ENCODE data around the gene C14orf119. TPM values are rescaled to one million over a fixed set of nuclear protein-coding genes. Genes with fewer than 3 reads are reported as not detected.

Gene C14orf119, protein sequence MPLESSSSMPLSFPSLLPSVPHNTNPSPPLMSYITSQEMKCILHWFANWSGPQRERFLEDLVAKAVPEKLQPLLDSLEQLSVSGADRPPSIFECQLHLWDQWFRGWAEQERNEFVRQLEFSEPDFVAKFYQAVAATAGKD
- 38.1 and 57.7 TPM in 2 replicates for total RNA-seq

DNA sequence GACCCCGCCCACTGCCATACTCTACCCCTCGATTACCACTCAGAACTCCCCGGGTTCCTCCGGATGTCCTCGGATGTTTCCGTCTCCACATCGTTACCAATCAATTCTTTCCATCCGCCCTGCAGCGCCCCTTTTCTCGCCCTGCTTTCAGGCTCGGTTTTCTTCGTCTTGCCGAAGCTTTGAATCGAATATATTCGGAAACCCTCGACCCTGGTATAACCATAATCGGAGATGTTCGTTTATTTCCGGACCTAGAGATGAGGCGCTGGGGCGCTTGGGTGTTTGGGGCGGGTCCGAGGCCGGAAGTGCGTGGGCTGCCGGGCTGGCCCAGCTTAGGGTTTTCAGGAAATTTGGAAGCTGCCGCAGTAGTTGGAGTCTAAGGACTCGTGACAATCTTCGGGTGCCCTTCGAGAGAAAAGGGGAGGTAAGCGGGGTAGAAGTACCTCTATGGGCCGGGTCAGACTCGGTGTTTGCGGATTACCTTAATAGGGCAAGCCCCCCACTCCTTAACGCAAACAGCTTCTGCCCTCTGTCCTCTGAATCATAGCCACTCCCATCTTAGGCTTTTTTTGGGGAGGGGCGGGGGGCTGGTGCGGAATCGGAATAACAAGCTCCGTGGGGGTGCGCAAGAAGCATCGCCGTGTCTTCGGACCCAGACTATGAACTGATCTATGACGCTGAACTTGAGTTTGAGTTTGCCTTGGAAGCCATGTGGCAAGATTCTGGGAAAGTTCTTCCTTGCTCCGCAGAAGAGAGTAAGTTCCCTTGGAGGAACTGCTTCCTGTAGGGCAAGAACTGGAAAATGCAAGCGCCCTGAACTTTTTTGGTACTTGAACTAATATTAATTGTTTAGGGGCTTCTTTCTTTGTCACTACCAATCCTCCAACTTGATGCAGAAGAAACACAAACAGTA is at the start of gene C14orf119:
TSS of gene C14orf119 (plus strand) at position 310 of the 913 bp plus-strand sequence. CDS start 2,154 bp downstream, outside the sequence.

DNA sequence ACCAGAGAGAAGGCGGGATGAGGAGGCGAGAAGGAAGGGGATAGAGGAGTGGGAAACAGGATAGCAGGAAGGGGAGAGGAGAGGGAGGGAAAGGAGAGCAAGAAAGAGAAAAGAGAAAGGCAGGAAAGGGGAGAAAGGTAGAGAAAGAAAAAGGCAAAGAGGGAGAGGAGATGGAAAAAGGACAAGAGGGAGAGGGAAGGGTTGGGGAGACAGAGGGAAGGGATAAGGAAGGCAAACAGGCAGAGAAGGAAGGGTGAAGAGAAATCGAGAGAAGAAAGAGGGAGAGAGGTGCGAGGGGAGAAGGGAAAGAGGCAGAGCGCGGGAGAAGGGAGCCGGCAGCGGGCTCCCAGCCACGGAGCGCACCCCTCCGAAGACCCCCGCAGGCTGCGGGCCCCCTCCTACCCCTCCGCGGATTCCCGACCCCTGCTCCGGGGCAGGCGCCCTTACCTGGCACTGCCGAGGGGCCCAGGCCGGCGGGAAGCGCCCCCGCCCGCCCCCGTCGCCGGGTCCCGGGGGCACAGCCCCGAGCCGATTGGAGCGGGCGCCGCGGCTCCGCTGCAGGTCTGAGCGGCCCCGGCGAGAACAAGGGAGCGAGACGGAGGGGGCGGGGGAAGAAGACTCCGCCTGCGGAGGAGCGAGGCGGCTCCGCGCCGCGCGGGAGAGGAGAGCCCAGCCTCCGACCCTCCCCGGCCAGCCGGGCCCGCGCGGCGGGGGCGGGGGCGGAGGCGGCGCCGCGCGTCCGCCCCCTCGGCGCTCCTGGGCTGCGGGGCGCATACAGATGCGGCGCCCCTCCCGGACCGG is 38.1 kb upstream of the C14orf119 start, which contains the start of gene CDH24:
TSS of gene CDH24 (minus strand) at position 565 of the 801 bp plus-strand sequence. CDS start 1,787 bp downstream, outside the sequence.

DNA sequence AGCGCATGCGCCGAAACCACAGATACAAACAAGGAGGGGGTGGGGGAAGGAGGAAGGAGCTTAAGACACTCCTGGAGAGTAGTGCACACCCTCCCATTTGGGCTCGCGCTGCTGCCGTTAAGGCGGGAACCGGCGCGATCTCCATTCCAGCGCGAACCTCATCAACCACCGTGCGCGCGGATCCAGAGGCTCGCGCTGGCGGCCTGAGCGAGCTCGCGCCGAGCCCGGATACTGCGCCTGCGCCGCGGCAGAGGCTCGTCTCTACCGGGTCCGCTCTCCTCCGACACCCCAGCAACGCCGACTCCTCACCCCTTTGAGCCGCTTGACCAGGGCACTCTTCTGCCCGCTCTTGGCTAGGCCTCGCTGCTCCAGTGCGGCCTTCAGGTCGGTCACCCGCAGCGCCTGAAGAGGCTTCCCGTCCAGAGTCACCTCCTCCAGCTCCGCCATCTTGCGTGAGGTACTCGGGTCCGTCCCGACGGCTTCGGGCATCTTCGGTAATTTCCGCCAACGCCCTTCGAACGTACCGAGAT is 574 bp upstream of the C14orf119 start, which contains the start of gene ACIN1:
TSS of gene ACIN1 (minus strand) at position 471 of the 530 bp plus-strand sequence. CDS start at position 447, 24 bp downstream.

DNA sequence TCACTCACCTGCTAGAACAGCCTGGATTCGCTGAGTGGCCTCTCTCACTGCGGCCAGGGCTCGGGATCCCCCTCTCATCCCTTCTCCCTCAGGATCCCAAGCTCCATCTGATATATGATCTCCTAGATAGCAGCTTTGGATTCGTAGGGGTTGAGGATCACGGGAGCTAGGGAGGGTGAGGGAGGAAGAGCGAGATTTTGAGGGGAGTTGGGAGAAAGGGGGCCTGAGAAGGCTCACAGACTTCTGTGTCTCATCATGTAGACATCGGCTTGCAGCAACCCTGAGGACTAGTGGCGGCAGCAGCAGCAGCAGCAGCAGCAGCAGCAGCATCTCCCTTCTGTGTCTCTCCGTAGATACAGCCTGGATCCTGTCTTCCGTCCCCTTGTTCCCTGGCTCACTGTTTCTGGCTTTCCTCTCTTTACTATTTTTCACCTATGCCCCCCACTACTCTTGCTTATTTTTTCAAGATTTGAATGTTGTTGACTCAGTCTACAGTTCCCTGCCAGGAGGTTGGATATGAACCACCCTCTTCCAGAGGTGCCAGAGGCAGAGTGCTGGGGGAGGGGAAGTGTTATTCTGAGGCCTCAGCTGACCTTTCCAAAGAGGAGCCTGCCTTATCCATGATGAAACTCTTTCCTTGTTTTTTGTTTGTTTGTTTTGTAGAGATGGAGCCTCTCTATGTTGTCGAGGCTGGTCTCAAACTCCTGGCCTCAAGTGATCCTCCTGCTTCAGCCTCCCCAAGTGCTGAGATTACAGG is 9.5 kb downstream of the C14orf119 start, which contains the start of gene CIROP:
TSS of gene CIROP (minus strand) at position 399 of the 757 bp plus-strand sequence. CDS start at position 330, 69 bp downstream.

DNA sequence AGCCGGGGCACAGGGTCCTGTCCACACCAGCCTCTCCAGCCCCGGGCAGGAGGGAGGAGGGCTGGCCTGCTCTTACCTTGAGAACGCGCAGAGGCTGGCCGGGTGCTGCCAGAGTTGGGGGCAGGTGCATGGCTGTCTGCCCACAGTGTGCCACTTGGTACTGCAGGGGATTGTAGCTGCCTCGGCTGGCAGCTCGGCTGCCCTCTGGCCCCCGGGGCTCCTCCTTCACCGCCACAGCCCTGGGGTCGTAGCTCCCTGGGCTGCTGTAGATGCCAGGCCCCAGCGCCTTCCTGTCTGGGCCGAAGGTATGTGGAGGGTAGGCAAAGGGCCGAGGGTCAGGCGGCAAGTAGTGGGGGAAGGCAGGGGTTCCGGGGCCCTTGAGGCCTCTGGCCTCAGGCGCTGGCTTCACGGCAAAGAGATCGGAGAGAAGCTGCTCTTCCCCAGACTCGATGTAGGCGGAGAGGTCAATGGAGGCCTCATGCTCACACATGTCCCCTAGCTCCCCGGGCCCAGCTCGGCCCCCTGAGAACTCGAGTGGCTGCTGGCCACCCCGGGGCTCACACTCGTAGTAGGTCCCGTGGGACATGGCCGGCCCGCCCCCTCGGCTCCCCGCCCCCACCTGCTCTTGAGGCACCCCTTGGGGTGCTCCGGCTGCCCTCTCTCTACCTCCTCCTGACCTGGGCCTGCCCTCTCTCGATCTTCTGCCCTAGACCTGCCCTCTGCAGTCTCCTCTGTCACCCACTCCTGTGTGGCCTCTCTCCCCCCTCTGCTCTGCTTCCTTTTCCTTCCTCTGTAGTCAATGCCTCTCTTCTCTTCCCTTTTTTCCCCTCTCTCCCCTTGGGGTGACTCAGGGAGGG is 23.4 kb downstream of the C14orf119 start, which contains the start of gene CEBPE:
TSS of gene CEBPE (minus strand) at position 750 of the 857 bp plus-strand sequence. CDS start at position 586, 164 bp downstream.

Other genes starting within 250 kb of the C14orf119 start
- gene LRP10, start 223.8 kb upstream of the C14orf119 start, total RNA-seq, result 57.1 and 72.7 TPM in 2 replicates
- under 0.01 TPM in 1 of 2 replicates, not detected in the other for gene REM2, start 212.3 kb upstream of the C14orf119 start, total RNA-seq
- 53.1 and 64.0 TPM in 2 replicates for gene RBM23, start 176.4 kb upstream of the C14orf119 start, total RNA-seq
- 43.1 and 128 TPM in 2 replicates for gene PRMT5, start 166.1 kb upstream of the C14orf119 start, total RNA-seq
- 33.7 and 45.9 TPM in 2 replicates for gene HAUS4, start 138.4 kb upstream of the C14orf119 start, total RNA-seq
- 47.0 and 53.0 TPM in 2 replicates for gene AJUBA, start 113.0 kb upstream of the C14orf119 start, total RNA-seq
- 5.8 and 7.0 TPM in 2 replicates for gene C14orf93, start 85.4 kb upstream of the C14orf119 start, total RNA-seq
- gene PSMB5, start 60.6 kb upstream of the C14orf119 start, total RNA-seq, result 283 and 415 TPM in 2 replicates
- gene PSMB11, start 53.3 kb upstream of the C14orf119 start, total RNA-seq, result under 0.01 TPM in 1 of 2 replicates, not detected in the other
- gene CDH24, start 38.0 kb upstream of the C14orf119 start, total RNA-seq, result 6.2 and 10.2 TPM in 2 replicates
- gene ACIN1, start 369 bp upstream of the C14orf119 start, total RNA-seq, result 46.8 and 87.8 TPM in 2 replicates
- gene CIROP, start 9.5 kb downstream of the C14orf119 start, total RNA-seq, result not detected in 2 replicates
- not detected in 2 replicates for gene CEBPE, start 23.8 kb downstream of the C14orf119 start, total RNA-seq
- under 0.01 and 1.4 TPM in 2 replicates for gene SLC7A8, start 88.2 kb downstream of the C14orf119 start, total RNA-seq
- gene RNF212B, start 142.4 kb downstream of the C14orf119 start, total RNA-seq, result not detected in 2 replicates
- gene HOMEZ, start 190.6 kb downstream of the C14orf119 start, total RNA-seq, result 2.5 and 4.2 TPM in 2 replicates
- gene PPP1R3E, start 207.4 kb downstream of the C14orf119 start, total RNA-seq, result 1.9 and 5.6 TPM in 2 replicates
- gene BCL2L2, start 211.3 kb downstream of the C14orf119 start, total RNA-seq, result 18.3 and 18.4 TPM in 2 replicates
- gene PABPN1, start 226.0 kb downstream of the C14orf119 start, total RNA-seq, result 61.7 and 123 TPM in 2 replicates

All from regular cardiac myocyte (primary cell).